Measurements from ENCODE around the gene TRIM9.

Gene TRIM9

DNA sequence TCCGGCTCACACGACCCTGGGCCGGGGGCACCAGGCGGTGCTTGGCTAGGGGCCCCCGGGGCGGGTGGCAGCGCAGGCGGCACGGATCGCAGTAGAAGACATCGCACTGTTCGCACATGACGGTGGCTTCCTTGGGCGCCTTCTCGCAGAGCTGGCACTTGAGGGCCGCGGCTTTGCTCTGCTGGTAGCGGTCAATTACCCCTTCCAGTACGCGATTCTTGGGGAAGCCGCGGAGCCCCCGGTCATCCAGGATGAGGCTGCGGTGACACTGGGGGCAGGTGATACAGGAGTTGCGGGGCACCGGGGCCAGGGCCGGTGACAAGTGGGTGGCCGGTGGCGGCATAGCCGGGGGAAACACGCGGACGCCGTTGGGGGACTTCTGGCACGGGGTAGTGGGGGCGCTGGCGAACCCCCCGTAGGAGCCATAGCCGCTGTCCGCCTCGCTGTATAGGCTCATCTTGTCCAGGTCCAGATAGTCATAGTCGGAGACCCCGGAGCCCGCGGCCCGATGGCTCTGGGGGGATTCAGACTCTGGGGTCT, 553 bp downstream of the TRIM9 start:
- peak; percentile 19 for DNase-seq (ENCODE audit: extremely low spot score)
- no peak for TF ChIP-seq CTBP1 (IDR thresholded peaks at IDR 0.05; ENCODE audit: borderline replicate concordance)
- peak; percentile 62 for TF ChIP-seq L3MBTL2 (conservative IDR thresholded peaks at IDR 0.05)
- no peak for TF ChIP-seq HDGF (IDR thresholded peaks at IDR 0.05; ENCODE audit: borderline replicate concordance)
- TF ChIP-seq LEF1 (IDR thresholded peaks at IDR 0.05; ENCODE audit: borderline replicate concordance) = no peak
- ChIA-PET CTCF (interaction anchor here (0.6 to 1.4 kb wide), 3 partner anchors 10 to 189 kb away, joined by 3 to 6 read pairs (median 5); no protein-coding TSS in a partner anchor), POLR2A (interaction anchor here (0.8 to 5.5 kb wide), 27 partner anchors 9 to 268 kb away, joined by 3 to 47 read pairs (median 5); partner anchors contain the start of genes PYGL and TMX1)

DNA sequence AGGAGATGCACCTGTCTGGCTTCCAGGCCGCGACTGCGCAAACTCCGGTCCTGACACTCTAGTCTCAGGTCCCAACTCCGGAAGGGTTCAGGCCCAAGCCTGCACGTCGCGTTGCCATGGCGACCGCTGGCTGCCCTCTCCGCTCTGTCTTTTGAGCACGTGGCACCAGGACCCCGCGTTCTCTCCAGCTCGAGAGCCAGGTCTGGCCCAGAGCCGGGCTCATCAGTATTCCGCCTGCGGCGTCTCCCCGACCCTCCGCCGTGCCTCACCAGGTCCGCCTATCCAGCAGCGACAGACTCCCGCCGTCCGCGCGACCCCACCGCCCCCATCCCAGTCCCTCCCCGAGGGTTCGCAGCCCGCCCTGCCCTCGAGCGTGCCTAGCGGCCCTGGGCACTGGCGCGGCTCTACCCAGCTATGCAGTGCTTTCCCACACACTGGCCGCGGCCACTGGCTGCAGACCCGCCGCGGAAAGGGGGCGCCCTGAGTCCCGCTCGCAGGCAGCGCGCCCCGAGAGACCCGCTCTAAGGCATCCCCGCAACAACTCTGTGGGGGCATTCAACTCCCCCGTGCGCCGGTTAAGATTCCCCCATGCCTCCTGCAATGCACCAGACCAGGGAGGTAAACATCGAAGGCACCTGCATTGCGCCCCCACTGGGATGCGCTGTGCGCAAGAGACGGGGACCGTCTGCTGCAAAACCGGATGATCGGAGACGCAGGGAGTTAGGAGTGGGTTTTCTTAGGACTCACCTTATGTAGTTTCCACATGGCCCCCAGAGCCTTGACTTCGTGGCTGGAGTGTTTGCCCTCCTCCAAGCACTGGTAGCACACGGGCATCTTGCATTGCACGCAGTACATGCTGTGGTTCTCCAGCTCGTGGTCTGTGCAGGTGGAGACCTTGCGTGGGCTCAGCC, 1.3 kb downstream of the TRIM9 start:
- no peak for TF ChIP-seq FOXK2 (IDR thresholded peaks at IDR 0.05)
- TF ChIP-seq FOXM1 (IDR thresholded peaks at IDR 0.05; ENCODE audit: borderline replicate concordance) = no peak
- TF ChIP-seq ARNT (IDR thresholded peaks at IDR 0.05) = no peak
- peak; percentile 75 for TF ChIP-seq L3MBTL2 (conservative IDR thresholded peaks at IDR 0.05)
- no peak for TF ChIP-seq HDGF (IDR thresholded peaks at IDR 0.05; ENCODE audit: borderline replicate concordance)
- peak; percentile 60; the same call in 1 of the 2 replicates for TF ChIP-seq CTBP1 (IDR thresholded peaks at IDR 0.05; ENCODE audit: borderline replicate concordance)
- TF ChIP-seq TARDBP (IDR thresholded peaks at IDR 0.05) = no peak
- TF ChIP-seq, protein P1, sequence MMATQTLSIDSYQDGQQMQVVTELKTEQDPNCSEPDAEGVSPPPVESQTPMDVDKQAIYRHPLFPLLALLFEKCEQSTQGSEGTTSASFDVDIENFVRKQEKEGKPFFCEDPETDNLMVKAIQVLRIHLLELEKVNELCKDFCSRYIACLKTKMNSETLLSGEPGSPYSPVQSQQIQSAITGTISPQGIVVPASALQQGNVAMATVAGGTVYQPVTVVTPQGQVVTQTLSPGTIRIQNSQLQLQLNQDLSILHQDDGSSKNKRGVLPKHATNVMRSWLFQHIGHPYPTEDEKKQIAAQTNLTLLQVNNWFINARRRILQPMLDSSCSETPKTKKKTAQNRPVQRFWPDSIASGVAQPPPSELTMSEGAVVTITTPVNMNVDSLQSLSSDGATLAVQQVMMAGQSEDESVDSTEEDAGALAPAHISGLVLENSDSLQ (IDR thresholded peaks at IDR 0.05) = no peak
- TF ChIP-seq SUZ12 (IDR thresholded peaks at IDR 0.05) = no peak
- TF ChIP-seq NFRKB (IDR thresholded peaks at IDR 0.05) = no peak
- ChIA-PET CTCF (interaction anchor here (0.6 to 1.5 kb wide), 4 partner anchors 9 to 90 kb away, joined by 4 to 6 read pairs (median 5); no protein-coding TSS in a partner anchor), POLR2A (interaction anchor here (0.8 to 5.5 kb wide), 5 partner anchors 35 to 1453 kb away, joined by 3 to 47 read pairs (median 3); partner anchors contain the start of gene PYGL)
- peak; percentile 49 for DNase-seq (ENCODE audit: extremely low spot score)

DNA sequence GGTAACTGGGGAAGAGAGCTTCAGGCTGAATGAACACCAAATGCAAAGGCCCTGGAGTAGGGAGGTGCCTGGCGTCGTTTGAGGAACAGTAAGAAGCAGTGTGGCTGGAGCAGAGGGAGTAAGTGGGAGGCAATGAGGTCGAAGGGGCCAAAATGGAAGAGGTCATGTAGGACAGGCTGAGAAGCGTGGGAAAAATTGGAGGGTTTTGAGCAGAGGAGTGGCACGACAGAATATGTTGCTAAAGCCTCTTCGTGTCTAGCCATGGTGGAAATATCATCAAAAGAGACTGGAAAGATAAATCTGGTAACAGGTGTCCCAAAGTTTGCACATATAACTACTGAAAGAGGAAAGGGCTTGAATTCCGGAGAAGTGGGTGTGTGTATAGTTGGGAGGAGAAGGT, 1.9 kb downstream of the TRIM9 start:
- CTCF ChIA-PET = interaction anchor here (0.5 to 1.5 kb wide), 3 partner anchors 8 to 427 kb away, joined by 3 to 5 read pairs (median 4); no protein-coding TSS in a partner anchor

DNA sequence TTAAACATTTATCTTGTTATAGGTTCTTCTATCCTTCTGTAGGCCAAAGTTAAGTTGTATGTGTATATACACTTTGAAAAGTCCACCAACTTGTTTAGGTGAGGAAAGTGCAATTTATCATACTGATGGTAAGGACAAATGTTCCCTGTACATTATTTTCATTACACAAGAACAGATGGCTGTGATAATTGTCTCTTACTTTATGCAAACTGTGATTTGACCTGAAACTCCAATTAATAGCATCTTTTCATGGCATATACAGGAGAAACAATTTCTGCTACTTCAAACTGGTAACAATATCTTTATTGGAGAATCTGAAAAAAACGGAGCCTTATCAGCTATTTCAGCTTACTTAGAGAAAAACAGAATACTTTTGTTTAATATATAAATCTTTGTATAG, 5.6 kb downstream of the TRIM9 start:
- TF ChIP-seq HDGF (IDR thresholded peaks at IDR 0.05; ENCODE audit: borderline replicate concordance) (no peak), BHLHE40 (IDR thresholded peaks at IDR 0.05; ENCODE audit: borderline replicate concordance) (no peak), SP1 (IDR thresholded peaks at IDR 0.05) (no peak), ARNT (IDR thresholded peaks at IDR 0.05) (no peak), ELF4 (IDR thresholded peaks at IDR 0.05) (no peak), FOXA1 (IDR thresholded peaks at IDR 0.05) (no peak), ZNF384 (IDR thresholded peaks at IDR 0.05) (no peak), L3MBTL2 (conservative IDR thresholded peaks at IDR 0.05) (no peak), TARDBP (IDR thresholded peaks at IDR 0.05) (no peak)
- ChIA-PET POLR2A (no interaction called here), CTCF (no interaction called here)
- DNase-seq (ENCODE audit: extremely low spot score) = no peak

More for the DNA sequence above, 1.9 kb downstream of the TRIM9 start:
- POLR2A ChIA-PET = interaction anchor here (0.8 to 5.5 kb wide), 4 partner anchors 34 to 1453 kb away, joined by 3 to 47 read pairs (median 4); partner anchors contain the start of gene PYGL
- no peak for DNase-seq (ENCODE audit: extremely low spot score)
- TF ChIP-seq L3MBTL2 (conservative IDR thresholded peaks at IDR 0.05) = no peak
- no peak for TF ChIP-seq CTBP1 (IDR thresholded peaks at IDR 0.05; ENCODE audit: borderline replicate concordance)

DNA sequence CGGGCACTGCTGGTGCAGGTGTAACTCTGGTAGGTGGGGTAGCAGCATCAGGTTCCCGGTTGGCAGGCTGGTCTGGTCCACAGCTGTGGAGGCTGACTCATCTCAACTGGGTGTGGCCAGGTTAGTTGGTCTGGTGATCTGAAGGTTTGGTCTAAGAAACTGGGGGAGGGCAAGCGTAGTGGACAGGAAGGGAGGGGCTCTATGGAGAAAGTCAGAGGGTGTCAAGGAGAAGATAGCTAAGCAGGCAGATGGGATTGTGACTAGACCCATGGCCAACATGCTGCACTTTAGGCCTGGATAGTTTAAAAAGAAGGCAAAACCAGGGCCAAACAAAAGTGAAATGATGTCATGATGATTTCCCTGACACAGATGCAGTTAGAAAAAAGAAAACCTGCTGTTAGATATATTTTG, 7.9 kb downstream of the TRIM9 start:
- no peak for DNase-seq (ENCODE audit: extremely low spot score)
- ChIA-PET POLR2A (interaction anchor here (3.8 kb wide), 1 partner anchor 9 kb away, joined by 24 read pairs; the partner anchor contains the start of gene TRIM9), CTCF (interaction anchor here (0.6 kb wide), 1 partner anchor 430 kb away, joined by 3 read pairs; no protein-coding TSS in a partner anchor)
- TF ChIP-seq BHLHE40 (IDR thresholded peaks at IDR 0.05; ENCODE audit: borderline replicate concordance) (no peak), HDGF (IDR thresholded peaks at IDR 0.05; ENCODE audit: borderline replicate concordance) (no peak), SUZ12 (IDR thresholded peaks at IDR 0.05) (no peak), LEF1 (IDR thresholded peaks at IDR 0.05; ENCODE audit: borderline replicate concordance) (no peak), CTBP1 (IDR thresholded peaks at IDR 0.05; ENCODE audit: borderline replicate concordance) (no peak), FOXK2 (IDR thresholded peaks at IDR 0.05) (no peak), SP1 (IDR thresholded peaks at IDR 0.05) (no peak), FOXA1 (IDR thresholded peaks at IDR 0.05) (no peak), ELF4 (IDR thresholded peaks at IDR 0.05) (no peak), FOXM1 (IDR thresholded peaks at IDR 0.05; ENCODE audit: borderline replicate concordance) (no peak), NFRKB (IDR thresholded peaks at IDR 0.05) (no peak)

DNA sequence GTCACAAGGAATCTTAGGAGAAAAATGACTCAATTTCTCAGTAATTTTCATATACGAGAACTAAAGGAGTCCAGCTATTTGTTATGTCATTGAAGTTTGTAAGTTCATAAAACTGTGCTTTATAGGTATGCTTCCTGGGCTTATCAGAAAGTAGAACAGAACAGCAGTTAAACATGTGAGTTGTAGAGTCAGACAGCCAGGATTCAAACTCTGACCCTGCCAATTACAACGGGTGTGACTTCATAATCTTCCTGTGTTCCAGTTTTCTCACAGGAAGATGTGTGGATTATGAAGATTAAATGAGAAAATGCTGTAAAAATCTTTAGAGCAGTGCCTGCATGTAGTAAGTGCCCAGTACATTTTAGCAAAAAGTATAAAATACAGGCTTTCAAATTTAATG, 8.9 kb downstream of the TRIM9 start:
- CTCF ChIA-PET = no interaction called here
- TF ChIP-seq FOXA1 (IDR thresholded peaks at IDR 0.05) (no peak), ZNF384 (IDR thresholded peaks at IDR 0.05) (no peak), TARDBP (IDR thresholded peaks at IDR 0.05) (no peak), BHLHE40 (IDR thresholded peaks at IDR 0.05; ENCODE audit: borderline replicate concordance) (no peak), FOXM1 (IDR thresholded peaks at IDR 0.05; ENCODE audit: borderline replicate concordance) (no peak), FOXK2 (IDR thresholded peaks at IDR 0.05) (no peak), SUZ12 (IDR thresholded peaks at IDR 0.05) (no peak), NFRKB (IDR thresholded peaks at IDR 0.05) (no peak), ELF4 (IDR thresholded peaks at IDR 0.05) (no peak), CTBP1 (IDR thresholded peaks at IDR 0.05; ENCODE audit: borderline replicate concordance) (no peak), ARNT (IDR thresholded peaks at IDR 0.05) (no peak)
- TF ChIP-seq, protein P1 (IDR thresholded peaks at IDR 0.05) = no peak
- no peak for DNase-seq (ENCODE audit: extremely low spot score)
- POLR2A ChIA-PET = interaction anchor here (3.8 kb wide), 1 partner anchor 10 kb away, joined by 24 read pairs; the partner anchor contains the start of gene TRIM9
